ENCODE data around the gene POSTN.
A peak's percentile ranks its signal among the peaks of the same experiment; 100 is the strongest.

The POSTN gene

GRCh38 chr13:37636701-37637100, 38.1 kb upstream of the POSTN start:
- H3K4me3 ChIP-seq (replicated peaks; ENCODE audit: low read depth, low read length) = no peak overlapping the region
- no peak for DNase-seq (ENCODE audit: low read depth)
- TF ChIP-seq CTCF (IDR thresholded peaks at IDR 0.05; ENCODE audit: low read length, missing control alignments) = no peak

- H3K4me3 ChIP-seq (replicated peaks; ENCODE audit: low read depth, low read length) = no peak overlapping the region
- no peak for TF ChIP-seq CTCF (IDR thresholded peaks at IDR 0.05; ENCODE audit: low read length, missing control alignments)
- DNase-seq (ENCODE audit: low read depth) = no peak
Measured at GRCh38 chr13:37632294-37632693, 33.7 kb upstream of the POSTN start.

GRCh38 chr13:37627428-37627827, 28.9 kb upstream of the POSTN start:
- no peak for TF ChIP-seq CTCF (IDR thresholded peaks at IDR 0.05; ENCODE audit: low read length, missing control alignments)
- no peak overlapping the region for H3K4me3 ChIP-seq (replicated peaks; ENCODE audit: low read depth, low read length)
- DNase-seq (ENCODE audit: low read depth) = no peak

GRCh38 chr13:37621811-37622361, 23.3 kb upstream of the POSTN start:
- H3K4me3 ChIP-seq (replicated peaks; ENCODE audit: low read depth, low read length) = no peak overlapping the region
- DNase-seq (ENCODE audit: low read depth) = peak; percentile 94
- no peak for TF ChIP-seq CTCF (IDR thresholded peaks at IDR 0.05; ENCODE audit: low read length, missing control alignments)

- TF ChIP-seq CTCF (IDR thresholded peaks at IDR 0.05; ENCODE audit: low read length, missing control alignments) = no peak
- peak; percentile 84 for DNase-seq (ENCODE audit: low read depth)
Measured at GRCh38 chr13:37618554-37618953, 20.0 kb upstream of the POSTN start.

GRCh38 chr13:37617173-37617572, 18.6 kb upstream of the POSTN start:
- DNase-seq (ENCODE audit: low read depth) = peak; percentile 88
- TF ChIP-seq CTCF (IDR thresholded peaks at IDR 0.05; ENCODE audit: low read length, missing control alignments) = no peak
- H3K4me3 ChIP-seq (replicated peaks; ENCODE audit: low read depth, low read length) = no peak overlapping the region

More at GRCh38 chr13:37618554-37618953, 20.0 kb upstream of the POSTN start:
- H3K4me3 ChIP-seq (replicated peaks; ENCODE audit: low read depth, low read length) = no peak overlapping the region

- DNase-seq (ENCODE audit: low read depth) = no peak
- no peak overlapping the region for H3K4me3 ChIP-seq (replicated peaks; ENCODE audit: low read depth, low read length)
- TF ChIP-seq CTCF (IDR thresholded peaks at IDR 0.05; ENCODE audit: low read length, missing control alignments) = no peak
Measured at GRCh38 chr13:37616131-37616530, 17.6 kb upstream of the POSTN start.

Measured in fibroblast of pulmonary artery (primary cell).